HG02642 (cell line): ENCODE results near the gene GNMT.
A peak's percentile ranks its signal among the peaks of the same experiment; 100 is the strongest.

Experiments used
- ATAC-seq: cut with Tn5 transposase; IDR thresholded peaks from one replicate; pipeline ENCODE4 v1.9.1; 2021; ENCODE audit warnings: mild to moderate bottlenecking; ENCODE audit not compliant: unreplicated experiment, poor library complexity

Gene GNMT

GRCh38 chr6:42960243-42961019 is at the start of gene GNMT:
Gene GNMT (plus strand): TSS chr6:42960754. CDS start chr6:42960768, 14 bp downstream.
- peak; percentile 55 for ATAC-seq

DNA sequence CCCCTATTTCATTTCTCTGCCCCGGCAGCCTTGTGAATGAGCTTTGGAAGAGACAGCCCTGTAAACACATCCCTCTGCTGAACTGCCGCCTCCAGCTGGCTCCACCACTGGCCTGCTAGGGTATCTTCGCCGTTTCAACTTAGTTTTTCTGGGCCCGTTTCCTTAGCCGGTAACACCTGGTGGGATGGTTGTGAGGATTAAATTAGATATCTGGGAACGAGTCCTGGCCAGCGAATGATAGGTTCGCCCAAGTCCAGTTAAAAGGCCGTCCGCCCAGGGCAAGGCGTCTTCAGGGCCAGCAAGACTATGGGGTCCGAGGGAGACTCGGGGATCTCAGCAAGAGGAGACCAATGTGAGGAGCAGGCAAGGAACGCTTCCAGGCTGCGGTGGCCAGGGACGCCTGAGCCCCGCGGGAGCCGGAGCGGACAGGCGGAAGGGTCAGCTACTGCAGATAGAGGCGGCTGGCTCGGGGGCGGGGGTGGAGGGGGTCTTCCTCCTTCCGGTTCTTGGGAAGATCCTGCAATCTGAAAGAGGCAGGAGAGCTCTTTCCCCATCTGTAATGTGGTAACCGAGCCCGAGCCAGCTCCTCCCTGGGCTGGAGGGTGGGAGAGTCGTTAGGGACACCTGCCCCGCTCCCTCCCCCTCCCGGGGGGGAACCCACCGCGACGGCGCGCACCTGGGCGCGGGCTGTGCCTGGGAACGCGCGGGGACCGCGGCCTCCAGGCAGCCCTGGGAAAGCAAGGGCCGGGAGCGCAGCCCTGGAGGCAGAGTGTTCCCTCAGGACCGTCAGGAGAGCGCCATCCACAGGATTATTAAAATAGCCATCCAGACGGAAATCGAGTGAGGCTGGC is 49.2 kb upstream of the GNMT start:
- ATAC-seq, result no peak

- ATAC-seq, result no peak
Observed at GRCh38 chr6:42914546-42914945, 46.0 kb upstream of the GNMT start.

DNA sequence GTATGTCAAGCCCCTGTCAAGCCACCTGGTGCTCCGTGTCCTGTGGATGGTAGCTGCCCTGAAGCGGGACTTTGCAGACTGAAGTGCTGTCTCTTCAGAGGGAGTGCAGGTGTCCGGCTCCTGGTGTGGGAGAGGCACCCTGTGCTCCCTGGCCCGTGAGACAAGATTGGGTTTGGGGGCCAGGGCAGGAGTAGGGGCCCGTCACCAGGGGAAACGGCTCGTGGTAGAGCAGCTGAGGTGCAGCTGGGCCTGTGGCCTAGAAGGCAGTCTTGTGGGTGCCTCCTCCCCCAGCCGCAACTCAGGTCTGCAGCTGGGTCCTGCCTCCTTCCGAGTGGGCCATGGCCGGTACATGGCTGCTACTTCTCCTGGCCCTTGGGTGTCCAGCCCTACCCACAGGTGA is 44.8 kb upstream of the GNMT start, which contains the start of gene PTCRA:
Gene PTCRA, plus strand, starts transcription at position 322 of the 400 bp plus-strand sequence. Its CDS starts 17 bp downstream, at position 339.
- ATAC-seq, result no peak

DNA sequence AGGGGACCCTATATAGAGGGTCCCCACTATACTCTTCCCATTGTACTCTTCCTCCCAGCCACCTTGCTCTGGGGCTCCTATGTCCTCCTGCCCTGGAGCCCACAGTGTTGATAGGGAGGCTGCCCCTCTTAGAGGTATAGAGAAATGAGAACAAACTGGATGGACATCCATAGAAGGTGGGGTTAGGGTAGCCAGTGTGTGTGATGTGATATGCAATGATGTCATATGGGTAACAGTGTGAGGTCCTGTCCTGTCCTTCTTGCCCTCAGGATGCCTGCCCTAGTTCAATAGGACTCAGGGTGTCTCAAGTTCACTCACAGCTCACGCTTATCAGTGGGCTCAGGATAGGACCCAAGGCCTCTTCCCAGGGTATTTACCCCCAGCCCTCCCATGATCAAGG is 44.3 kb upstream of the GNMT start:
- no peak for ATAC-seq

DNA sequence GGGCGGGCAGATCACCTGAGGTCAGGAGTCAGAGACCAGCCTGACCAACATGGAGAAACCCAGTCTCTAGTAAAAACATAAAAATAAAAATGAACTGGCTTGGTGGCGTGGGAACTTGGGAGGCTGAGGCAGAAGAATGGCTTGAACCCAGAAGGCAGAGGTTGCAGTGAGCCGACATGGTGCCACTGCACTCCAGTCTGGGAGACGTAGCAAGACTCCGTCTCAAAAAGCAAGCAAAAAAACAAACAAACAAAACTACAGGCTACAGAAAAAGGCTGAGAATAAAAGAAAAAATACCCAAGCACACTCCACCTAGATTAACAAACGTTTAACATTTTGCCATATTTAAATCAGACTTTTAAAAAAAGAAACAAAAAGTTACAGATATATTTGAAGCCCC is 38.8 kb upstream of the GNMT start:
- no peak for ATAC-seq

DNA sequence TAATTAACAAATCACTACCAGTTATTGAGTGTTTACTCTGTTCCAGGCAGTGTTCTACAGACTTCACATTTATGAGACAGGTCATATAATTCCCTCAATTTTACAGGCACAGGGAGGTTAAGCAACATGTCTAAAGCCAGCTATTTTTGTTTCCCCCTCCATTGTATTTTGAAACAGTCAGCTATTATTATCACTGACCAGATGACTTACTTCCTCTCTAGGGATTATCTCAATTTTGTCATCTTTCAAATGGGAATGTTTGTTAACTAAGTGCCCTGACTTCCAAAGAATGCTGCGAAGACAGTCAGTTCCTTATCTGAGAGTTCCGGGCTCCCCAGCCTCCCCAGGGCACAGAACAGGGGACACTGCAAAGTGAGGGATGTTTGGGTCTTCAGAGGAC is 36.9 kb upstream of the GNMT start:
- ATAC-seq, result no peak

GRCh38 chr6:42925248-42925857 is 35.2 kb upstream of the GNMT start:
- ATAC-seq, result no peak

DNA sequence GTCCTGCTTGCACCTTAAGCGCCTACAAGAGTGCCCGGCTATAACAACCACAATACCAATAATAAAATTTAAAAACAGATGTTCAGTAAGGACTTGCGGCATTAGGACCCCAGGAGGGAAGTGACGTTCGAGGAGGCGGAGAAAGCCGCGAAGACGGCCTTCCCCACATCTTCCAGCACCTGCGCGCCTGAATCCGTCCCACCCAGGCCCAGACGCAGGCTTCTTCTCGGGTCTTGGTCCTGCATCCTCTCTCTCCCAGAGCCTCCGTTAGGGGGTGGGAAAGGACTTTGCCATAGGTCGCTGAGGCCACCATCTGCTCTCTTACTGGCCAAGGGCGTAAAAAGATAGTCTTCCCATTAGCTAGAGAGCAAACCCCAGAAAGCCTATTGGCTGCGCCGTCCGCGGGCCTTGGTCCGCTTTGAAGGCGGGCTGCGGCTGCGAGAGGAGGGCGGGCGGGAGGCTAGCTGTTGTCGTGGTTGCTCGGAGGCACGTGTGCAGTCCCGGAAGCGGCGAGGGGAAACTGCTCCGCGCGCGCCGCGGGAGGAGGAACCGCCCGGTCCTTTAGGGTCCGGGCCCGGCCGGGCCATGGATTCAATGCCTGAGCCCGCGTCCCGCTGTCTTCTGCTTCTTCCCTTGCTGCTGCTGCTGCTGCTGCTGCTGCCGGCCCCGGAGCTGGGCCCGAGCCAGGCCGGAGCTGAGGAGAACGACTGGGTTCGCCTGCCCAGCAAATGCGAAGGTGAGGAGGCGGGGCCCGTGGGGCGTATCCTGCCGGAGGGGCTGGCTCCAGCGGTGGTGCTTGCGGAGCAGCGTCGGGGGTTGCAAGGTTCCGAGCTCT is 31.4 kb upstream of the GNMT start, which contains the start of gene CNPY3:
Gene CNPY3, plus strand, starts transcription at position 495 of the 835 bp plus-strand sequence. Its CDS starts 91 bp downstream, at position 586.
- ATAC-seq, result peak; percentile 76

- ATAC-seq, result peak; percentile 57
Observed at GRCh38 chr6:42929821-42930360, 30.7 kb upstream of the GNMT start.

GRCh38 chr6:42932412-42932811 is 28.1 kb upstream of the GNMT start:
- ATAC-seq, result no peak

DNA sequence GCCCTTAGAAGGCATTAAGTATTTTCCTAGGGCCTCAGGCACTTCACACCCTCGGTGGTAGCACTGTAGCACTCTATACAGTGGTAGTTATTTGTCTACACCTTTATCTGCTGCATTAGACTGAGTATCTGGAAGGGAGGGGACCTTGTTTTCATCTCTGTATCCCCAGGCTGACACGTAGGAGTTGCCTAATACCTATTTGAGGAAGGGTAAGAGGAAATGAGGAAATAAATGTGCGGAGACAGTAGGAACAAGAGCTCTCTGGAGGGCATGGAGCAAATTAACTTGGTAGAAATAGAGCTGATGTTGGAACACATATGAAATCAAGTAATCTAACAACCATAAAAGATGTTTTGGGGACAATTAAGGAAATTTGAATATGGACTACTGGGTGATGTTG is 27.3 kb upstream of the GNMT start:
- no peak for ATAC-seq

GRCh38 chr6:42935322-42935721 is 25.2 kb upstream of the GNMT start:
- ATAC-seq, result no peak

GRCh38 chr6:42936398-42936797 is 24.2 kb upstream of the GNMT start:
- ATAC-seq, result no peak

DNA sequence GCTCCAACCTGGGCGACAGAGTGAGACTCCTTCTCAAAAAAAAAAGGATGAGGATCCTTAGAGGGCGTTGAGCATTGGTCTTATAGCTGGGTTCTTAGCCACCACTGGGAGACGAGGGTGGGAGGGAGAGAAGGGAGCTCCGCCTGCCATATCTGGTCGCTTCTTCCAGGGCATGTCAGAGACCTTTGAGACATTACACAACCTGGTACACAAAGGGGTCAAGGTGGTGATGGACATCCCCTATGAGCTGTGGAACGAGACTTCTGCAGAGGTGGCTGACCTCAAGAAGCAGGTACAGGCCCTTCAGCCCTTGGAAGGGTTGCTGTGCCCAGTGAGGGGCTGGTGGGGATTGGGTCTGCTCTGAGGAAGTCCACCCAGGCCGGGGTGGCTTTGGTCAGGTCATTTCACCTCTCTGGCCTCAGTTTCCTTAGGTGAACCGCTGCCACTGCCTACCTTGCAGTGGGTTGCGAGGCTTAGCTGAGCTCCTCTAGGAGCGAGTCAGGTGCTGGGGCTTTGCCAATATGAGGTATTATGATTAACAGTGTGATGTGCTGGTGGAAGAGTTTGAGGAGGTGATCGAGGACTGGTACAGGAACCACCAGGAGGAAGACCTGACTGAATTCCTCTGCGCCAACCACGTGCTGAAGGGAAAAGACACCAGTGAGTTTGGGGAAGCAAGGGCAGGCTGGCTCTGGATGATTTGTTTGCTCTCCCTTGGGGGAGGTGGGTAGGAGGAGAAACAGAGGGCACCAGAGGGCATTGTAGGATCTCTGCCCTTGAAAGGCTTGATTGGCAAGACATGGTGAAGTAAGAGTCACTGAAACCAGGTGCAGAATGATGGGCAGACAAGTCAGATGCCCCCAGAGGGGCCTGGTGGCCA is 22.8 kb upstream of the GNMT start:
- ATAC-seq, result no peak

DNA sequence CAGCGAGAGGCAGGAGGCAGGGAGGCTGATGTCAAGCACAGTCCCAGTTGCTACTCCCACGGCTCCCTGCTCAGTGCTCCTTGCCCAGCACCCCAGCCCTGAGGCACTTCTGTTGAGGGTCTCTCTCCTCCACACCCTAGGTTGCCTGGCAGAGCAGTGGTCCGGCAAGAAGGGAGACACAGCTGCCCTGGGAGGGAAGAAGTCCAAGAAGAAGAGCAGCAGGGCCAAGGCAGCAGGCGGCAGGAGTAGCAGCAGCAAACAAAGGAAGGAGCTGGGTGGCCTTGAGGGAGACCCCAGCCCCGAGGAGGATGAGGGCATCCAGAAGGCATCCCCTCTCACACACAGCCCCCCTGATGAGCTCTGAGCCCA is 22.1 kb upstream of the GNMT start:
- ATAC-seq, result no peak

DNA sequence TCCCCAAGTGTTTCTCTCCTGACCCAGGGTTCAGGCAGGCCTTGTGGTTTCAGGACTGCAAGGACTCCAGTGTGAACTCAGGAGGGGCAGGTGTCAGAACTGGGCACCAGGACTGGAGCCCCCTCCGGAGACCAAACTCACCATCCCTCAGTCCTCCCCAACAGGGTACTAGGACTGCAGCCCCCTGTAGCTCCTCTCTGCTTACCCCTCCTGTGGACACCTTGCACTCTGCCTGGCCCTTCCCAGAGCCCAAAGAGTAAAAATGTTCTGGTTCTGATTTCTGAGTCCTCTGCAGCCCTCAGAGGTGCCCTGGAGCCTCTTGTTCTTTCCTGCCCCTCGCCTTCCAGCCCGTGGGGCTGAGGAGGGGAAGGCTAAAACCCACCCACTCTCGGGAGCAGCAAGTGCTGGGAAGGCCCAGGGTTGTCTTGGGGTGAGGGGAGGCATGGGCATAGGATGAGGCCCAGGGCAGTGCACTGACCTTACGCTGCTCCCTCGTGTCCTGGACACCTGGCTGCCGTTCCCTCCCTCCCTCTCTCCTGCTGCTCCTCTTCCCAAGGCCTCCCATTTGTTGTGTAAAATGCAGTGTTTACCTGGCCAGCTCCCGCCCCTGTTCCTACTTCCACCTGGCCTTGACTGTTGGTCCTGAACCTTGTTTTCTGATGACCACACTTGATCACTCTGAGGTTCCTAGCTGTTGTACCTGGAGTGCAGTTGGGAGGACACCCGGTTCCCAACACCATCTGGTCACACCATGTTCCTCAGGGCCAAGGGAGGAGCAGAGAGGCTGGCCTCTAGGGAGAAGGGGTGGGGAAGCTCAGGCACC is 21.4 kb upstream of the GNMT start:
- ATAC-seq, result no peak

DNA sequence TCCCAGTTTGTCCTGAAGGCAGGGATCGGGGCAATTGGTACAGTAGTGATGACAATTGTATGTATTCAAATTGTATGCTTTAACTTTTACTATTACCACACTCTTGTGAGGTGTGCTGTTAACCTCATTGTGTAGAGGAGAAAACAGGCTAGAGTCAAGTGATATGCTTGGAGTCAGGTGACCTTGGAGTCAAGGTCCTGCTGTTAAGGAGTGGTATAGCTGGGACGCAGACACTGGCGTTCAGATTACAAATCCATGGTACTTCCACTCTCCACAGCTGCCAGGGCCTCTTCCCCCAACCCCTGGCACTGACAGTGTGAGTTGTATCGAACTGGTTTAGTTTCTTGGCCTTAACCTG is 20.8 kb upstream of the GNMT start:
- ATAC-seq, result no peak
